ENCODE measurements around the gene ZFP36L1.

ZFP36L1 gene

DNA sequence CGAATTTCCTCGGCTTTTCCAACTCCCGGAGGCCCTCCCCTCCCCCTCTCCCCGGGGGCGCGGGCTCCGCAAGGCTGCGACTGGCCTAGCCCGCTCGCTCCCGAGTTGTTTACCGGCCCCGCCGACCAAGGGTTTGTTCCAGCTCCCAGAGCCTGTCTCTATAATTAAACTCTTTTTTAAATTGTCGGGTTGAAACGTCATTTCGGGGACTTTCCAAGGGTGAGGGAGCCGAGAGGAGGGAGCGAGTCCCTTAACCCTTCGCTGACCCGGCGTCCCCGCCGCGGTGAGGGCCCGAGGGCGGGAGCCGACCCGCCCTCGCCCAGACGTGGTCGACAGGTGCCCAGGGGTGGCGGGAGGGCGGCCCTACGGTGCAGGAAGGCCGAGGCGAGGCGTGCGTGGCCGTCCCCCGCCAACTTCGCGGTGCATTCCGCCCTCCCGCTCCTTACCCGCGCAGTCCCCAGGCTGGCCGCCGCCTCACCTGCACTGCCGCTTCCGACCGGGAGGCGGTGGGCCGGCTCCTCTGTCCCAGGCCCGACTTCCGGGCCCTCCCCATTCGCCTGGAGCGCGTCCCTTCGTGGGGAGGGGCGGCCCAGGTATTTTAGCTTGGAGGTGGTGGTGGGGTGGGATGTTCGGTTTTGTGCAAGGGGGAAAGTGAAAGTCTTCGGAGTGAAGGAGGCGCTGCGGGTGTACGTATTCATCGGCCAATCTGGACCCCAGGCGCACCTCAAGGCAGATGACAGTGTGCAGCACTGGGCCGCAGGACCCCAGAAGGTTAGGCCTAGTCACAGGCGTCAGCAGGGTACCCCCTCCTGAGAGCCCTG lies 2.9 kb upstream of the ZFP36L1 start:
- FAIRE-seq = no peak

DNA sequence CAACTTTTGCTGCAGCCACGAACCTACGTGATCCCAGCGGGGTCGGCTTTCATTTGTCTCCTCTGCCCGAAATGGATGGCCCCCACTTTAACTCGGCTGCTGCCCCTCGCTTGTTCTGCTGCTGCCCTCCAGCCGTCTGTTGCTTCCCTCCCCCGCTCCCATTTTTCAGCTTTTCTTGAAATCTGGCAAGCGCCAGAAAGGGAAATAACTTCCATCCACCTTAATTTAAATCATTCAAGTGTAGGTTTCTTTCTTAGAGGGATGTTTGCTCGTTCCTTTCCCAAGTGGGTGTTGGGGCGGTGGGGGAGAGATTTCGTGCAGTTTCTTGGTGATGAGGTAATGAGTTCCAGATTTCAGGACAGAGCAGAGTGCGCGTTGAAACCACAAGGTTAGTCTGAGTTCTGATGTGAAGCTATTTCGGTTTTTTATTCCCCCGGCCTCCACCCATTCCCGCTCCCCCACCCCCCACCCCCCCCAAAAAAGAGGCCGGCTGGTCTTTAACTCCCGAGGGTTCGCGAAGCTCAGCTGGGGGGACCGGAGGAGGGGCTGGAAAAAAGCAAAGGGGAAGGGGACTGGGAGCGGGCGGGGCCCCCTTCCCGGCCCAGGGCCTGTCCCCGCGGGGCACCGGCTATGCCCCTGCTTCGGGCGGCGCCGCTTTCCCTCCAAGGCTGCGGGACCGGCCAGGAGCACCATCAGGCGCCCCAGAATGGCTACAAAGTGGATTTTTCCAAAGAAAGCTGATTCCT lies 2.2 kb upstream of the ZFP36L1 start:
- FAIRE-seq = no peak

DNA sequence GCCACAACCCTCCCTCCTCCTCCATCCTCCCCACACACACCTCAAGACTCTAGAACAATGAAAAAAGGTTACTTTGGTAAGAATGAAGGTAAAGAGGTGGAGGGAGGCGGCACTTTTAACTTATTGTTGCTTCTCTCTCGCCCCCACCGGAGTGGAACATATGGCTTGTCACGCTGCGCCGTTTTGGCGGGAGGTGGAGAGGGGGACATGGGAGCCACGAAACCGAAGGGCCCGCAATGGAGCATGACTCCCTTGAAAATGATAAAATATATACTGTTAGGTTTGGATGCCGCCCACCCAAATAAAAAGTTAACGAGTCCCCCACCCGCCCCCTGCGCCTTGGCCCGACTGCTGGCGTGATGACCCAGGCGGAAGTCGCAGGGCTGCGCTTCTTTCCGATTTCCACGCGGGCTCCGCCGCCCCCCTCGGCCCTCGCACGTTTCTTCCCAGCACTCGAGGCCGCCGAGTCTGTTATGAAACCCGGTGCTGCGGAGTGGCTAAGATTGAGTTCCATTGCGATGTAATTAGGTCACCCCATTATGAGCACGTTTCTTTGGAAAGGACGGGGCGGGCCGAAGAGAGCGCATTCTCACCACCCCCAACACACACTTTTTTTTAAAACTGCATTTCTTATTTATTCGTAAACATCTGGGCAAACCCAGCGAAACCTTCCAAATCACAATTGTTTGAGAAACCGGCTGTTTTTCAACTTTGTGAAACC lies 1.4 kb upstream of the ZFP36L1 start:
- FAIRE-seq = peak; percentile 23

DNA sequence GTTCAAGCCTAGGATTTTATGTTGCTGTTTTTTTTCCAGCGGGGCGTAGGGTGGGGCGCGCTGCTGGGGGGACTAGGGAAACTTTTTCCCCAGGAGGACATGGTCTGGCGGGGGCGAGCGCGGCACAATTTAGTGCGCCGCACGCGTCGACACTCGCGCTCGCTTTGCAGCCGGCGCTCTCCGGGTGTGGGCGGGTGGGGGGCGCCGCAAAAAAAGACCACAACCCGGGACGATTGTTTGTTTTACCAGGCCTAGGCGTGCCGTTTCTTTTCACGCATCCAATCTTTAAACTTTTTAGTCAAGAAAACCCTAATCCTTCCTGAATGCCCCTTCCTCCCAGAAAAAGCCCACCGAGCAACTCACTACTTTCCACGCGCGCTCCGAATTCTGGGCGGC lies 865 bp upstream of the ZFP36L1 start:
- no peak for FAIRE-seq

DNA sequence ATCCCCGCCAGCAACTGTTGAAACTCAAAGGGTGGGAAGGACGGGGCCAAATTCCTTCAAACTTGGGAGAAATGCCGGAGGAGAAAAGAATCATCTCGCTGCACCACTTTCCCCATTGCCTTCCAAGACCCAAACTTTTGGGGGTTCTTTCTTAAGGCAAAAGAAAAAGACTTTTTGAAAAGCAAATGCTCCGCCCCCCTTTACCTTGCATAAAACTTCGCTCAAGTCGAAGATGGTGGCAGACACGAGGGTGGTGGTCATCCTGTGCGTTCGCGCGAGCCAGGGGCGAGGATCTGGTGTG lies 239 bp downstream of the ZFP36L1 start:
- FAIRE-seq = no peak

DNA sequence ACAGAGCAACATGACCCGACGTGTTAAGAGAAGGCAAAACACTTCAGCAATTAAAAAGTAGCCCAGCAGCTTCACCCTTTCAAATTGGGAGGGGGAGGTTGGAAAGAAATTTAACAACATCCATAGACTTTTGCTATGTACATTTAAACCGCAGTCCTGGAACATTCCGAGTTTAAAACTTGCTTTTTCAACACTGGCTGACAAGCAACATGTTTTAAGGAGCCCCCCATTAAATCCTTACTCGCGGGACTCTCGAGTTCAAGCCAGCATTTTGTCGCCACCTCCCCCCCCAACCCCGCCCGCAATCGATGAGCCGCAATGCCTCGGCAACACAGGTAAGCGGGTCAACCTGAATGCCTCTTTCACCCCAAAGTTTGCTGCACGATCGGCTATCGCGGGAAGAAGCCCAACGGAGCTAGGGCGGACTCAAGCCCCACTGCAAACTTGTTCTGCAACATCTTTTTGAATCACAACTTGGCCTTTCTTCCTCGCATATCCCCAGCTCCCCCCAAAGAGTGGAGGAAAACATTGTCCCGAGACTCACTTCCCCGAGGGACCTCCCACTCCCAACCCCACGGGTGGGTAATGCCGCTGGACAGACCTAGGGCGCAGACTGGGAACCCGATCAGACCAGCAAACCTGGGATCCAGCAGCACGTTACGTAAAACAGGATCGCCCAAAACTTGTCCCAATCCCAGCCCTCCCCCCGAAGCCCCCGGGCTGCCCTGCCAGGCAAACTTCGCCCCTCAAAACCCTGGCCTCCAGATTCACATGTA lies 777 bp downstream of the ZFP36L1 start:
- no peak for FAIRE-seq

DNA sequence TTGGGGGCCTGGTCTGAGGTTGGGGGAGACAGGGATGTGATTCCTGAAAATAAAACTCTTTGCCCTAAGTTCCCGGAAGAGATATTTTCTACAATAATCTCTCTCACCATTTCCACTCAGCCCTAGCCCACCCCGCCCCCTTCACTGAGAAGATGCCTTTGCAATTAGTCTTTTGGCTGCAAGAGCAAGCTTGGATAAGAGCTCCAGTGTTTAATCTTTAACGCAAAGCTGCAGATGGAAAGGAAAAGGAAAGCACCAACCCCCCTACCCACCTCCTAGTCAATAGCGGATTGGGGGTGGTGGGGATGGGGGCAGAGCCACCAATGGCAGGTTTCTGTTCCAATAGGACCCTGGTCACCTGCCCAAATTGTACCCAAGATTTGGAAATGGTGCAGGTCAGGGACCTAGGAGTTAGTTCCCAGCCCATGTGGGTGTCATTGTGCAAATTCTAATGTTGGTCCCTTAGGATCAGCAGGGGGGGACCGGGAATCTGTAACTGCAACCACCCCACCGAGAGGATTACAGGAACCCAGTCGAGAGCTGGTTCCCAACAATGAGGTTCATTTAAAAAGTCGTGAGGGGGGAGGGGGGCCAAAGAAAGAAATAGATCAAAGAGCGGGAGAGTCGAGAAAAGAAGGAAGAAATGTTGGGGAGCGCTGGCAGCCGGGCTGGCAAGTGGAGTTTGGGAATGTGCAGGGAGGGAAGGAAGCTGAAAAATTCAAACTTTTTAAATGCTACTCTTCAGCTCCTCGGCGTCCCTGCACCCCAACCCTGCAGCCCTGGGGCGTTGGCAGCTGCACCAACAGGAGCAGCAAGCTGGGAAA lies 1.6 kb downstream of the ZFP36L1 start:
- no peak for FAIRE-seq

DNA sequence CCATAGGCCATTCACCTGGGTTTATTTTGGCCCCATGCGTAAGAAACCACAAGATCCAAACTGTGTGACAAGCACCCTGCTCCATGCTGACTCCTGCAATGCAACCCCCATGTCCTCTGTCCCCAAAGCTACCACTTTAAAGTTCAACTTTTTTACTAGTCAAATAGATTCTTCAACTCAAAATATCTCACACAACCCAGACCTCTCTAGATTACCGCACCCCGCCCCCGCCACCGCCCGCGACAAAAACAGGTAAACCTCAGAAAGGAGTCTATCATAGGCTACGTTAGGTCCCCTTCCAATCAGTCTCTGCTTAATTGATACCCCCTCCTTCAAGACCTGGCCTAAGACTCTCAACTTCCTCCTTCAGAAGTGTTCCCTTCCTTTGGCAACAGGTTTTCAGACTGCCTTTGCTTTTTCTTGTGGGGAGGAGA lies 2.2 kb downstream of the ZFP36L1 start:
- FAIRE-seq = no peak

DNA sequence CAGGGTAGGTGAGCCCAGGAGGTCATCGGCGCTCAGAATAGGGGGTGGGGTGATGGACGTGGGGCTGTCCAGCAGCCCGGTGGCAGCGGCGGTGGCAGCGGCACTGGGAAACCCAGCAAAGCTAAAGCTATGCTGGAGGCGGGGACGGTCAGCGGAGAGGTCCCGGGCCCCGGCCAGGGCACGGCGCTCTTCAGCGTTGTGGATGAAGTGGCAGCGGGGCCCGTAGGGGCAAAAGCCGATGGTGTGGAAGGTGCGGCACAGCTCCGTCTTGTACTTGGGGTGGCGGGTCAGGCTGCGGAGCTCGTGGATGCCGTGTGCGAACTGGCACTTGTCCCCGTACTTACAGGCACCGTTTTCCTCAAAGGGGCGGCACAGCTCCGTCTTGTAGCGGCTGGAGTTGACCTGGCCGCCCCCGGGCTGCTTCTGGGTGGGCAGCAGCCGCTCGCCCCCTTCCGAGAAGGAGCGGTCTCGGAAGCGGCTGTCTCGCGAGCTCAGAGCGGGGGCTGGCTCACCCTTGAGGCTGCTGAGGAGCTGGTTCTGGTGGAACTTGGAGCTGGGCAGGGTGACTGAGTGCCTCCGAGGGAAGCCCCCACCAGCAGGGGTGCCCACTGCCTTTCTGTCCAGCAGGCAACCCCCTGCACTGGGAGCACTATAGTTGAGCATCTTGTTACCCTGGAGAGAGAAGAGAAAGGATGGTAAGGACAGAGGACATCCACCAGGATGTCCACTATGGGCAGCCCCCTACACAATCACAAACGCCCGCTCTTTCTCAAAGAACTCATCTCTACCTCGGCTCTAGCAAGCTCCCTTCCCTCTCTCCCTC lies 2.8 kb downstream of the ZFP36L1 start:
- no peak for FAIRE-seq

DNA sequence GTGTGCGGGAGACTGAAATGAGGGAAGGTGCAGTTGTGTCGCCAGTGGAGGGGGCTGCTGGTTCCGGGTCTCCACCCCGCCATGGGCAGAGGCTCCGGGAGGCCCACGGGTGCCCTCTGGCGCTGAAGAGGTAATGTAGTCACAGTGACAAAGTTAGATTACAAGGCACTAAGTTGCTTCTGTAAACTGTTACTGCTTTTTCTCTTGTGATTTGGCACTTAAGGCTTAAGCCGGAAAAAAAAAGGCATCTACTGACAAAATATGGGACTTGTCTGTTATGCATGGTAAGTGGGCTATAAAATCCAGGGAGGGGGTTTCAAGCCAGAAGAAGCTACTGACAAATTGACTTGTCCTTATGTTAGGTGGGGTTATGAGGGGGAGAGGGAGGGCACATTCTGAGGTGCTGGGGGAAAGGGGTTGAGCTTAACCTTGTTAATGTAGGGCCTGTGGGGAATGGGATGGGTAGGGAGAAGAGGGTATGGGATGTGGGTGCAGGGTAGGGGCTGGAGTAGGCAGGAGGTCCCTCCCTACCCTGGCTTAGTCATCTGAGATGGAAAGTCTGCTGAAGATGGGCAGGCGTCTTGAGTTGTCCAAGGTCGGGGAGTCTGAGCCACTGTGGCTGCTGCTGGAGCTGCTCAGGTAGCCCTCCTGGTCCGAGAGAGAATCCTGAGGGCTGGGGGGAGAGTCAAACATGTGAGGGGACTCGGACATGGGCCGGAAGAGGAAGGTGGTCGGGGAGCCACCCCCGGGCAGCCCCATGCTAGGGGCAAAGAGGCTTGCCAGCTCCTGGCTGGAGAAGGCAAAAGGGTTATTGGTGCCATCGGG lies 3.7 kb downstream of the ZFP36L1 start:
- no peak for FAIRE-seq

DNA sequence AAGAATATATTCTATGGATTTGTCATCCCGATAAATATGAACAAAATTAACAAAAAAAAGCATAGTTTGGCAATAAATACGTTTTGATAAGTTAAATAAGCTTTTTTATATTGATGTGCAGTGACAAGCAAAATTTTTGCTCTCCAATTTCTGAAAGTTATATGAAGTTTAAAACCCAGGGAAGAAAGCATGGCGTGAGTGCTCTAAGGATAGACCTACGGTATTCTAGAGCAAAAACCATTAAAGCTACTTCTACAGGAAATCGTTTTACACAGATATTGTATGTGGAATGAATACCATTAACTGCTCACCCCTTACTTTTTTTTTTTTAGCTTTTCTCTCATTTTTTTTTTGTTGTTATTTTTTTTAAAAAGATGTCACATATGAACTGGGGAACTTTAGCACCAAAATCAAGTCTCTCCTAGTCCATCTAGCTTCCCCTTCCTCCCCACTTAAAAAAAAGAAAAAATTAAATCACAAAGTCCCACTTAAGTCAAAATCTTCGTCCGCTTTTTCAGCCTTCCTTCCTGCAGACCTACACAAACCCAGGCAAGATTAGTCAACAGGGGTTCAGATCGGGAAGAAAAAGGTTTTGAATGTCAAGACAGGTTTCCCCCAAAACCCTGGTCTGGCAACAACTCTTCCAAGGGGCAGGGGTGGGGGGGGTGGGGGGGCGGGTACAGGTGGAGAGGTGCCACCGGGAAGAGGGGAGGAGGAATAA lies 4.4 kb downstream of the ZFP36L1 start:
- FAIRE-seq = no peak

DNA sequence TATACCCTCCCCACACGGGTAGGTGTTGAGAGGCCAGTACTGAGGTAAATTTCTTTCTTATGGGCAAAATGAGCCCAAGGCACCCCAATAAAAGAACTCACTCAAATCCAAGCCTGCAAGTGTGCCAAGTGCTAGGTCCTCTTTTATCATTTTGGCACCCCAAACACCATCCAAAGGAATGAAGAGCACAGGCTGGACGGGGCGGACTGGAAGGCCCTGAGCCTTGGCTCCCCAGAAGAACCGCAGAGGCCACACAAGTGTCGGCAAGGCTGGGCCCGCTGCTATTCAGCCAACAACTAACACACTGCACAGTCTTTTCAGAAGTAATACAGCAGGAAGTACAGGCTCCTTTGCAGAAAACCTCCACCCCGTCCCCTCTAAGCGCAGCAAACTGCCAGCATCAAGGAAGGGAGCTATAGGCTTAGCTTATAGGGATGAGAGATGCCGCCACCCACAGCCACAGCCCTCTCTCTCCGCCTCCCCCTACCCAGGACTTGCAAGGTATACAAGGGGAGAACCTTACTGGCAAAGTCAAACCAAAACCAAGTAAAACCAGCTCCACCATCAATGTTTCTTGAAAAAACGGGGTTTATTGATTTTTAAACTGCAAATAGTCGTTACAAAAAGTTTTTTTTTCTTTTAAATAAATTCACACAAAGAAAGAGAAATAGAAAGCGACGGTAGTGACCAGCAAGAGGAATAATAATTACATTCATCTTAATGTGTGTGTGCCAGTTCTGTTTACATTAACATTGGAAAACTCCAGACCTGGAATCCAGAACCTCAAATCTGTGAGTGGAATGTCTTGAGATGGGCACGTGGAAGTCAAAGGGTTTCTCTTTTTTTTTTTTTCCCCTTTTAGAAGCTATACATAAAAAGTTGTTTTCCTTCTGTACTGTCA lies 5.5 kb downstream of the ZFP36L1 start:
- no peak for FAIRE-seq

DNA sequence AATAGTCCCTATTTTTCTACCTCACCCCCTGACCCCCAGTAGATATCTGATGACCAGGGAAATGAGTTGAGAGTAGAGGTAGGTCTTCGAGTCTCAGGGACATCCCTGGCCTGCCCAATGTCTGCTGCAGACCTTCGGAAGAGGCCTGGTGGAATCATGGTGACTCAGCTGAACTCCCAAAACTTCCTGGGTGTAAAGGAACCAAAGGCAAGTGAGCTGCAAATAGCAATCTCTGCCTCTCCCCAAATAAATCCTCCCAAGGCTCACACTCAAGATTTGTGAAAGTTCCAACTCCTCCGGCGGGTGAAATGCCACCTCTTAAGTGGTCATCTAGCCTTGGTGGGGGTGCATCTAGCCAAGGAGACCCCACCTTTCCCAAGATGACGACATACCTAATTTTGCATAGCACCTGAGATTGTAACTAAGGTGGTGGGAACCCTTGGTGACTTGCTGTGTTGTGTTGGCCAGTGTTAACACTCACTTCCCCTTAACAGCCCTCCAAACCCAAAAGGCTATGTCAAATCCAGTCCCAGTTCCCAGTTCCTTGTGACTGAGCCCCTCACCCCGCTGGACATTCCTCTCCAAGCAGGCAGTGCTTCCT lies 6.3 kb downstream of the ZFP36L1 start:
- FAIRE-seq = no peak

DNA sequence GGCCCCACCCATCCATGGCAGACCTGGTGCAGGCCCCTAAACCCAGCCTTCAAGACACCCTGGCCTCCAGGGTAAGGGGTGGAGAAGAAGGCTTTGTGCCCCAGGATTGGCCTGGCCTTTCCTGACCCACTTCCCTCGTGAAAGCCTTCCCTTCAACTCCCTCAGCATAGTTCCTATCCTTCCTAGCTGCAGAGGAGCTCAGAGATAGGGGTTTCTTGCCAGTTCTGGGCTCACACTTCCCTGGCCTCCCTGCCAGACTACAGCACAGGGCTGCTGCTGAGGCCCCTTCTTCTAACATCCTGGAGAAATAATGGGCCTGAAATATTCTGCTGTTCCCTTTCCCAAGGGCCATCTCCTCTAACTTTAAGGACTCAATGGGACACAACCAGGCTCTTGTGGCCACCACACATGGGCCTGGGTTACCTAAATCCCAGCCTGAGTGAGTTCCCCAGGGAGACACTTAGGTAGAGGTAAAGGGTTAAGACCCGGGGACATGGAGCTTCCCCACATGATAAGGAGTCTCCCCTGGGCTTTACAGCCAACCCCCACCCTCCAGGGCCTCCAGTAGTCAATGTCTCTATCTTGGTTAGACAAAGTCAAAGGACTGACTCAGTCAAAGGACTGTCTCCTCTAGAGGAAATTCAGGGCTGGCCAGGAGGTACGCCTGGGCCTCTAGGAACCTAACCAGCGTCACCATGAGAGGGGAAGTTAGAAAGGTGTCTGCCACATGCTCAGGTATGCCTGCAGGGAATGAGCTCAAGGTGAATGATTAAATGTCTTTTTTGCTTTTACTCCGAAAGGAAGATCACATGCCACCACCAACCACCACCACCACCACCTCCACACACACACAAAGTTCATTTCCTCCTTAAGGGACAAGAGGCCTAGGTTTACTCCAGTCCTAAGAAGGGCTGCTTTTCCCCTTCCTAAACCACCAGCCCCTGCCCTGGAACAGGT lies 7.1 kb downstream of the ZFP36L1 start:
- FAIRE-seq = no peak

DNA sequence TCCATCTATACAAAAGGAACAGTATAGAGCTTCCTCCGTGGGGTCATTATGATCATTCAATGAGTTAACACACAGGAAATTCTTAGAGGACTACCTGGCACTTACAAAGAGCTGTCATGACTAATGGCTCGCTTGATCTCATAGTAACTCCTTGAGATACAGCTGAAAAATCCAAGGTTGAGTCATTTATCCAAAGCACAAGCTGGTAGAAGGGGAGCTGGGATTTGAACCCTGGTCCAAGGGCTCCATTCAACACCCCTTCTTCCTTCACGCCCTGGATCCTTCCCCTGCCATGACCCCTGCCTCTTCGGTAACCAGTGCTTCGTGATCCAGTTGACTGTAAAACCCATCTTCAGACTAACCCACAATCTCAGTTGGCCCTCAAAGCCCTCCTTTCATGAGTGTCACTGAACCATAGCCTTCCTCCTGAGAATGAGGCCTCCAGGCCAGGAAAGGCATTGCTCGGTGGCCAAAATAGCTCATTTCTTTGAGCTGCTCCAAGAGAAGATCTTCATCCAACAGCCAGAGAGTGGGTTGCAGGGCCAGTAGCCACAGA lies 7.8 kb downstream of the ZFP36L1 start:
- FAIRE-seq = no peak

DNA sequence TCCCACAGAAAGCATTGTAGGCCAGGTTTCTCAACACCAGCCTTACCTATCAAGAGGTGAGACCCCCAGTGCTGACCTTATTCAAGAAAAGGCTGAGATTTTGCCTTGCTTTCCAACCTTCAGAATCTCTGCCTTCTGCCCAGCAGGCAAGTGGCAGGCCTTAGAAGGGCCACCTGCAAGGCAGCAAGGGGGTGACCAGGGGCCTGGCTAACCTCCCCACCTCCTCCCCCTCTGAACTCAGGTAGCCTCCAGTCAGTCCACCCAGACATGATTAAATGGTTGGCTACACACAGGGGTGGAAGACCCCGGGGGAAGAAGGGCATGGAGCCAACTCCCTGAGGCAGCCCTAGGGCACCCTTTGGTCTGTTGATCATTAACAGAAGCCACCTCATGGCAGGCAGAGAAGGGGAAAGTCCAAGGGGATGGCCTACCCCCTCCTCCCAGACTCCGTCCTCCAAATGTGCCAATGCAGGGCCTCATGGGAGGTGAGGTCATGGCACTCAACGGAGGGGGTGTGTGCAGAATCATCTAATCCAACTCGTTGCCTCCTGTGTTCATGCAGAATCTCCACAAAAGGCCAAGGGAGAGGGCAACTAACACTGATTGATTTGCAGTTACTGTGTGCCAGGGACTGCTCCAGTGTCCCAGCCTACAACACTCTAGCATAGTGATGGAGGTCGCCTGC lies 8.5 kb downstream of the ZFP36L1 start:
- no peak for FAIRE-seq
